Hepatocyte (in vitro differentiated cells): Measurements from ENCODE around the gene TCOF1.

Experiments
- EZH2 ChIP-seq: fragments of 200-600 bp; sonication (generic); IDR thresholded peaks from 2 replicates; pipeline ENCODE4 v1.6.1; 2016; ENCODE audit warnings: antibody characterized with exemption, mild to moderate bottlenecking, borderline replicate concordance
- EZH2phosphoT487 ChIP-seq: fragments of 200-600 bp; sonication (generic); IDR thresholded peaks from one replicate; pipeline ENCODE4 v1.6.1; 2018; ENCODE audit warnings: antibody characterized with exemption, mild to moderate bottlenecking, low read depth, moderate library complexity; ENCODE audit not compliant: unreplicated experiment, severe bottlenecking
- TF ChIP-seq, protein P1 (sequence below): fragments of 200-600 bp; sonication (generic); IDR thresholded peaks from 2 replicates; pipeline ENCODE4 v1.5.1; 2016; ENCODE audit warnings: antibody characterized with exemption, mild to moderate bottlenecking; ENCODE audit not compliant: poor library complexity

DNA sequence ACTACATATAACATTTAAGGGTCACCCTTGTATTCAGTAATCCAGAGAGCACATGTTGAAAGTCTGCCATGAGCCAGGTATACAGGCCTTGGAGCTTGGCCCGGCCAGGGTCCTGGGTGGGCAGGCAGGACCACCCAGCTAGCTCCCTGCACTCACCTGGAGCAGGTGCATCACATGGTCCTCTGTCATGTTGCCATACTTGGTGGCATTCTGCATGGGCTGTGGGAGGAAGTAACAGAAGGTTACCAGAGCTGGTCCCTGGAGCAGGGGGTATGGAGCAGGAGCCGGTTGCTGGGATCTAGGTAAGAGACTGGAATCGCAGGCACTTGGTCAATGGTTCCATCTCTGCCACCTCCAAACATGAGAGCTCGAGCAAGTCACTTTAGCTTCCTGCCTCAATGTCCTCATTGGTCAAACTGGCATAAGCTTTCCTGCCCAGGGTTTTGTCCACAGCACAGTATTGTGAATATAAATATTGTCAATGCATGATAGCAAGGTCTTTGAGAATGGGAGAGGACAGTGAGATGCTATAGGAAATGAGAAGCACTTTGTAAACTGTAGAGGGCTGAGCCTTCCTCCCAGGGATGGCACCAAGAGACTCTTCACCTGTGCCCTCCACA, 48.7 kb downstream of the TCOF1 start:
- TF ChIP-seq, protein P1, sequence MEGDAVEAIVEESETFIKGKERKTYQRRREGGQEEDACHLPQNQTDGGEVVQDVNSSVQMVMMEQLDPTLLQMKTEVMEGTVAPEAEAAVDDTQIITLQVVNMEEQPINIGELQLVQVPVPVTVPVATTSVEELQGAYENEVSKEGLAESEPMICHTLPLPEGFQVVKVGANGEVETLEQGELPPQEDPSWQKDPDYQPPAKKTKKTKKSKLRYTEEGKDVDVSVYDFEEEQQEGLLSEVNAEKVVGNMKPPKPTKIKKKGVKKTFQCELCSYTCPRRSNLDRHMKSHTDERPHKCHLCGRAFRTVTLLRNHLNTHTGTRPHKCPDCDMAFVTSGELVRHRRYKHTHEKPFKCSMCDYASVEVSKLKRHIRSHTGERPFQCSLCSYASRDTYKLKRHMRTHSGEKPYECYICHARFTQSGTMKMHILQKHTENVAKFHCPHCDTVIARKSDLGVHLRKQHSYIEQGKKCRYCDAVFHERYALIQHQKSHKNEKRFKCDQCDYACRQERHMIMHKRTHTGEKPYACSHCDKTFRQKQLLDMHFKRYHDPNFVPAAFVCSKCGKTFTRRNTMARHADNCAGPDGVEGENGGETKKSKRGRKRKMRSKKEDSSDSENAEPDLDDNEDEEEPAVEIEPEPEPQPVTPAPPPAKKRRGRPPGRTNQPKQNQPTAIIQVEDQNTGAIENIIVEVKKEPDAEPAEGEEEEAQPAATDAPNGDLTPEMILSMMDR: no peak
- TF ChIP-seq EZH2: no peak
- TF ChIP-seq EZH2phosphoT487: no peak
